PC-3 (cell line): ENCODE data around the gene ETV6.

Experiments used
- CTCF ChIP-seq: fragments of 300-600 bp; sonication (generic); conservative IDR thresholded peaks from 2 replicates; pipeline ENCODE4 v1.5.1; 2017; ENCODE audit warnings: antibody characterized with exemption, low read depth, mild to moderate bottlenecking, low read length
- EZH2 ChIP-seq: fragments of 300-600 bp; sonication (generic); IDR thresholded peaks from one replicate; pipeline ENCODE4 v1.6.1; 2017; ENCODE audit warnings: antibody characterized with exemption, mild to moderate bottlenecking, low read length; ENCODE audit not compliant: unreplicated experiment
- EZH2phosphoT487 ChIP-seq: fragments of 300-600 bp; sonication (generic); IDR thresholded peaks from 2 replicates; pipeline ENCODE4 v1.6.1; 2018; ENCODE audit warnings: mild to moderate bottlenecking, antibody characterized with exemption, low read length, borderline replicate concordance

GRCh38 chr12:11688831-11689230, 39.4 kb downstream of the ETV6 start:
- TF ChIP-seq CTCF = no peak
- no peak for TF ChIP-seq EZH2
- no peak for TF ChIP-seq EZH2phosphoT487
